Brain pericyte (primary cell): ENCODE results near the gene RBM14.
"Not testable (repeated sequence)": the region's sequence is repeated elsewhere in the genome, so short reads cannot be mapped to it uniquely, and the experiment has no call there.

Experiments
- DNase-seq: peaks from one replicate; pipeline ENCODE4 v3.0.0-alpha.2; 2012; ENCODE audit warnings: low read depth, low spot score

RBM14 gene

DNA sequence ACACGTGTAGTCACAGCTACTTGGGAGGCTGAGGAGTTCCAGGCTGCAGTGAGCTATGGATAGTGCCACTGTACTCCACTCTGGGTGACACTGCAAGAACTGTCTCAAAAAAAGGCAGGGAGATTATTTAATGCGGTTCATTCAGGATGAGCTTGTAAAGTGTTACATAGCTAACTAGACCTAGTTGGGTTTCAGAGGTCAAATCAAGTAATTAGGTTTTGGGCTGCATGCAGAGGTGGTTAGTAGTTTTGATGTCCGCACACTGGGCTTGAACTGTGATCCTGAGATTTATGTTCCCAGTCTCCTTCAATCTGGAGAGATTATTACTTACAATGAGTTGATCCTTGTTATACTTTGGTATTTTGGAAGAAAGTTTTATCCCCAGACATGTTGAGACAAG lies 20.0 kb downstream of the RBM14 start:
- DNase-seq: no peak

DNA sequence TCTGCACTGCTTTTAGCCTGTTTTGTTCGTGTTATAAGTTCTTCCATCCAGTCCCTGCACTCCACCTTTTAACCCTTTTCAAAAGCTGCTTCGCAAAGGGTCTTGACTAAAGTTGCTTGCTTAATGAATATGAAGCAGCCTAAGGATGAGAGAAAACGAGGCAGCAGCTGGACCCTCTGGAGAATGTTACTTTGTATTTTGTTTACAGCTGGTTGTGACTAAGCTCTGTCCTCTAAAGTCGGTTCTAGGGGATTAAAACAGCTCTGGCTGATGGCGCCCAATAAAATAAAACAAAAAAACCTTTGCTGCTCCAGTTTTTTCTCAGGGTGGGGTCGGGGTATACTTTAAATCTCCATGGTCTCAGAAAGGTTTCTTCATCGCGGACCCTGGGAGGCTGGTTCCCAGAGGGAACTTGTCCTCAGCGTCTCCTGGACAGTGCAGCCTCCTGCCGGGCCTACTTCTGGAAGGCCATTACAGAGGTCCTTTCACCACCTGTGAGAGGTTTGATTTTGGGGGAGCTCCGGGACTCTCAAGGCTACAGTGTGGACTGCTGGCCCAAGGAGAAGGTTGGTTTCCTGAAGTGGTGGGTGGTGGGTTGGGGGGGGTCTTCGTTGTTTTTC lies 21.2 kb downstream of the RBM14 start:
- no peak for DNase-seq

- peak; percentile 98 for DNase-seq
Observed at GRCh38 chr11:66638177-66639065, 22.0 kb downstream of the RBM14 start, which contains the start of gene RBM4. Gene RBM4 (plus strand): TSS chr11:66638703. CDS start chr11:66639712, 1,009 bp downstream.

GRCh38 chr11:66639066-66639813 lies 22.8 kb downstream of the RBM14 start:
- no peak for DNase-seq

DNA sequence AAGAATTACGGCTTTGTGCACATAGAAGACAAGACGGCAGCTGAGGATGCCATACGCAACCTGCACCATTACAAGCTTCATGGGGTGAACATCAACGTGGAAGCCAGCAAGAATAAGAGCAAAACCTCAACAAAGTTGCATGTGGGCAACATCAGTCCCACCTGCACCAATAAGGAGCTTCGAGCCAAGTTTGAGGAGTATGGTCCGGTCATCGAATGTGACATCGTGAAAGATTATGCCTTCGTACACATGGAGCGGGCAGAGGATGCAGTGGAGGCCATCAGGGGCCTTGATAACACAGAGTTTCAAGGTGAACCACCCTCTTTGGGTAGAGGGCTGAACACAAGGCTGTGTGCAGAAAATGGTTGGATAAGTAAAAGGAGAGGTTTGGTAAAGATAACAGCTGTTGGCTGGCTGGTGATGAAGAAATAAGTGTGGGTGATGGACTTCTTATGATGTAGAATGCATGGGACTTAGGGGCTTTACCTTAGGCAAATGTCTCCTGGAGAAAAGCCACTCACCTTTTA lies 23.4 kb downstream of the RBM14 start:
- DNase-seq: not testable (repeated sequence)

DNA sequence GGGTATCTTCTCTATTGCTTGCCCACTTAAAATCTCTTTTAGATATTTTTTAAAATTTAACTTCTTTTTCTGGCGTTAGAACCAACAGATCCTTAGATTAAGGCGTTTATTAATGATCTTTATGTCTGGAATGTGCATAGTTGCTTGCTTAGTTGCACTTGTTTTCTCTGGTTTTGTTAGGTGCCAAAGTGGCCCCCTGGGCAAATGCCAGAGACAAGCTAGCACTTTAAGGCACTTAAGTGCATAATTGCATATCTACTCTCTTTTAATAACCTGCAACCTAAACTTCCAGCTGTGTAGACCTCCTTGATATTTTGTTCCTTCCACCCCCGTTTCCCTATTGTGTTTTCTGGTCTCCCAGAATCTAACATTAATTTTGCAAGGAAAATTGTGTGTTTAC lies 25.4 kb downstream of the RBM14 start:
- no peak for DNase-seq

DNA sequence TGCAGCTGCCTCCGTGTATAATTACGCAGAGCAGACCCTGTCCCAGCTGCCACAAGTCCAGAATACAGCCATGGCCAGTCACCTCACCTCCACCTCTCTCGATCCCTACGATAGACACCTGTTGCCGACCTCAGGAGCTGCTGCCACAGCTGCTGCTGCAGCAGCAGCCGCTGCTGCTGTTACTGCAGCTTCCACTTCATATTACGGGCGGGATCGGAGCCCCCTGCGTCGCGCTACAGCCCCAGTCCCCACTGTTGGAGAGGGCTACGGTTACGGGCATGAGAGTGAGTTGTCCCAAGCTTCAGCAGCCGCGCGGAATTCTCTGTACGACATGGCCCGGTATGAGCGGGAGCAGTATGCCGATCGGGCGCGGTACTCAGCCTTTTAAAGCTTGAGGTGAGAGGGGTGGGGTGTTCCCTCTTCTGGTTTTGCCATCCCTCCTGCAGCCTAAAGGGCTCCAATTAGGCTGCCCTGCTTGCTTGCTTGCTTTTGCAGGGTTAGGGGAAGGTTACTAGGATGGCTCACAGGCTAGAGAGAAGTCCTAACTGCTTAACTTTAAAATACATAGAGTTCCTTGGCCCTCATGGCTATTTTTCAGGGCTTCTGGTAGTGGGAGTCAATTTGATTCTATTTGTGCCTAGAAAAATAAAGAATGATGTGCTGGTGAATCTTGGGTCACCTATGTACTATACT lies 27.5 kb downstream of the RBM14 start:
- DNase-seq: no peak

DNA sequence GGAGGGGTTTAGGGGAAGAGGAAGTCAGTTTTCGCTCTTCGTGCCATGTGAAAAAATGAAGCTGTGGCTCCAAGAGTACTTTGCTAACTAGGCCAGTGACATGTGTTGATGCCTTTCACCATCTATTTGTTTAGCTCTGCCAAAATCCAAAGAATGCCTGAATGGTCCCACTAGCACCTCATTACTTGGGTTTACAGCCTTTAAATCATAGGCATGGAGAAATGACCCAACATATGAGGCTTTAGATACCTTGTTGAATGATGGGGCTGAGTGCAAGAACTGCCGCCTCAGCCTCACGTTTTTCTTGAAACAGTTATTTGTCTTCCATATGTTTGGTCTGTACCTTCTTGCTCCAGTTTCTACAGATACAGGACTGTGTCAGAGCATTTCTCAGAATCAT lies 30.4 kb downstream of the RBM14 start:
- no peak for DNase-seq

GRCh38 chr11:66649903-66650302 lies 33.5 kb downstream of the RBM14 start:
- no peak for DNase-seq

- no peak for DNase-seq
Observed at GRCh38 chr11:66651016-66651415, 34.6 kb downstream of the RBM14 start.

DNA sequence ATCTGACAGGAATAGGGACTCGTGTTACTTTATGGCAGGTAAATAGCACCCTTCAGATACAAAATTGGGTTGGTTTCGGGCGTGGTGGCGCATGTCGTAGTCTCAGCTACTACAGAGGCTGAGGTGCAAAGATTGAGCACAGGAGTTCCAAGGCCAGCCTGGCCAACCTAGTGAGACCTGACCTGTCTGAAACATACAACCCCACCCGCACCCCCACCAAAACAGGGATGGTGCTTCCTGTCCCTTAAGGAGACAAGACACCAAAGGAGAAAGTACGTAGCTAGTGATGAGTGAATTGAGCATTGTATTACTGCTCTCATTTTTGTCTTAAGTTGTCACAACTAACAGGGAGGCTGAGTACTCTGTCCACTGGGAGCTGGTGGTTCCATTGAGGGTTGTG lies 36.2 kb downstream of the RBM14 start:
- no peak for DNase-seq

- no peak for DNase-seq
Observed at GRCh38 chr11:66653123-66653522, 36.7 kb downstream of the RBM14 start.

GRCh38 chr11:66659763-66660162 lies 43.3 kb downstream of the RBM14 start:
- DNase-seq: no peak

- DNase-seq: no peak
Observed at GRCh38 chr11:66663741-66664296, 47.4 kb downstream of the RBM14 start.

- DNase-seq: no peak
Observed at GRCh38 chr11:66665369-66665768, 48.9 kb downstream of the RBM14 start.

- no peak for DNase-seq
Observed at GRCh38 chr11:66670816-66671215, 54.4 kb downstream of the RBM14 start.

GRCh38 chr11:66674964-66675602 lies 58.7 kb downstream of the RBM14 start:
- DNase-seq: no peak

GRCh38 chr11:66676282-66676919 lies 60.0 kb downstream of the RBM14 start:
- DNase-seq: no peak
